Gastroesophageal sphincter (tissue), 4 donors: ENCODE results near the gene RPGR. TPM values are rescaled to one million over a fixed set of nuclear protein-coding genes. Genes with fewer than 3 reads are reported as not detected.

Experiments used
- ATAC-seq: fragments of 150-250 bp; one replicate; pipeline ENCODE4 v1.9.1; 2016; ENCODE audit warnings: mild to moderate bottlenecking, moderate library complexity
- H3K27ac ChIP-seq, 4 donors: fragments of 200-600 bp; sonication (generic) in 3 of 4; 1 replicate in 3 of 4; 2 replicates in 1 of 4; pipeline ENCODE4 v1.5.1; 2016 to 2019
- H3K27me3 ChIP-seq: fragments of 200-600 bp; sonication (generic); one replicate; pipeline ENCODE4 v1.5.1; 2019
- H3K36me3 ChIP-seq, 2 donors: fragments of 200-600 bp; sonication (generic); one replicate each; pipeline ENCODE4 v1.5.1; 2019; ENCODE audit warnings: control low read depth in 1 of 2
- H3K4me1 ChIP-seq, 3 donors: fragments of 200-600 bp; sonication (generic); 1 replicate in 2 of 3; 2 replicates in 1 of 3; pipeline ENCODE4 v1.5.1; 2016 to 2019; ENCODE audit warnings: control low read depth in 2 of 3
- H3K4me3 ChIP-seq, 2 donors: fragments of 200-600 bp; sonication (generic); one replicate each; pipeline ENCODE4 v1.5.1; 2019; ENCODE audit warnings: mild to moderate bottlenecking in 1 of 2, moderate library complexity in 1 of 2
- H3K9me3 ChIP-seq, 3 donors: fragments of 200-600 bp; sonication (generic); one replicate each; pipeline ENCODE4 v1.5.1; 2017 to 2019; ENCODE audit warnings: control low read depth in 2 of 3
- EP300 ChIP-seq: sonication (generic); formaldehyde crosslinking; IDR thresholded peaks from one replicate; pipeline ENCODE4 v1.6.1; 2017; ENCODE audit warnings: antibody characterized with exemption, mild to moderate bottlenecking
- POLR2A ChIP-seq, 2 donors: fragments of 450-650 bp; IDR thresholded peaks; one replicate each; pipeline ENCODE4 v1.6.1; 2017; ENCODE audit warnings: antibody characterized with exemption in 2 of 2, mild to moderate bottlenecking in 2 of 2, moderate library complexity in 1 of 2
- POLR2AphosphoS5 ChIP-seq: sonication (generic); formaldehyde crosslinking; IDR thresholded peaks from one replicate; pipeline ENCODE4 v1.6.1; 2017; ENCODE audit warnings: antibody characterized with exemption
- WGBS, 2 donors: methylation state at CpG; one replicate each; pipeline ENCODE4 v1.1.5; 2018; ENCODE audit warnings: low coverage in 1 of 2; 5-methylcytosine and 5-hydroxymethylcytosine counted together
- total RNA-seq, 4 donors: library from RNA; depleted of rRNA; stranded (reverse); fragments of >200 nt; gene quantifications; one replicate each; pipeline ENCODE4 v1.1.0, GENCODE V29; 2016
- TF ChIP-seq, protein P1 (sequence below), 4 experiments: fragments of 200-600 bp in 2 of 4; fragments of 450-650 bp in 2 of 4; sonication (generic) in 1 of 4; IDR thresholded peaks; one replicate each; pipeline ENCODE4 v1.5.1; 2017 to 2019; ENCODE audit warnings: antibody characterized with exemption in 4 of 4, mild to moderate bottlenecking in 2 of 4, moderate library complexity in 2 of 4

Gene RPGR
- total RNA-seq, 4 donors from 2014 or later = 12.7 to 25.4 (median 20.0) TPM

DNA sequence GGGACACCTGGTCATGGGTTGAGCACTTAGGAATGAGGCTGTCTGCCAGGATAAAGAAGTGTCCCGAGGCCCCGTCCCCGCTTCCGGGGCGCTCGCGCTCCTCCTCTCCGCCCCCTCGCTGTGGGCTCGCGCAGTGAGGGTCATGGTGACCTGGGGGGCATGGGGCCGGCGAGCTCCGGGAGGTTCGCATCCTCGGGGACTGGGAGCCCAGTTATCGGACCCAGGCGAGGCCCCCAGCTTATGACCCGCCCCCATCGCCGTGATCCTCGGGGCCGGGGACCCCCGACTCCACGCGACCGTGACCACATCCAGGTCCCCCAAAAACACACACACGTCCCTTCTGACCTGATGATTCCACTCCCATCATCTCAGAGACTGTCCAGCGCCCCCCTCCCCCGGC is 71.3 kb downstream of the RPGR start:
- Histone ChIP-seq H3K27ac (no peak overlapping the region), H3K4me1 (no peaks in the 10 kb centered on the region), H3K27me3 (no peaks in the 10 kb centered on the region), H3K9me3 (no peaks in the 10 kb centered on the region), H3K36me3 (no peaks in the 10 kb centered on the region), H3K4me3 (no peak overlapping the region)
- ATAC-seq = no peak
- TF ChIP-seq POLR2A (IDR thresholded peaks at IDR 0.05) = no peak
- TF ChIP-seq, protein P1, sequence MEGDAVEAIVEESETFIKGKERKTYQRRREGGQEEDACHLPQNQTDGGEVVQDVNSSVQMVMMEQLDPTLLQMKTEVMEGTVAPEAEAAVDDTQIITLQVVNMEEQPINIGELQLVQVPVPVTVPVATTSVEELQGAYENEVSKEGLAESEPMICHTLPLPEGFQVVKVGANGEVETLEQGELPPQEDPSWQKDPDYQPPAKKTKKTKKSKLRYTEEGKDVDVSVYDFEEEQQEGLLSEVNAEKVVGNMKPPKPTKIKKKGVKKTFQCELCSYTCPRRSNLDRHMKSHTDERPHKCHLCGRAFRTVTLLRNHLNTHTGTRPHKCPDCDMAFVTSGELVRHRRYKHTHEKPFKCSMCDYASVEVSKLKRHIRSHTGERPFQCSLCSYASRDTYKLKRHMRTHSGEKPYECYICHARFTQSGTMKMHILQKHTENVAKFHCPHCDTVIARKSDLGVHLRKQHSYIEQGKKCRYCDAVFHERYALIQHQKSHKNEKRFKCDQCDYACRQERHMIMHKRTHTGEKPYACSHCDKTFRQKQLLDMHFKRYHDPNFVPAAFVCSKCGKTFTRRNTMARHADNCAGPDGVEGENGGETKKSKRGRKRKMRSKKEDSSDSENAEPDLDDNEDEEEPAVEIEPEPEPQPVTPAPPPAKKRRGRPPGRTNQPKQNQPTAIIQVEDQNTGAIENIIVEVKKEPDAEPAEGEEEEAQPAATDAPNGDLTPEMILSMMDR (IDR thresholded peaks at IDR 0.05) = no peak
- no peak for TF ChIP-seq POLR2AphosphoS5
- WGBS, 2 donors = no CpG with 5 or more reads among the region's 30 CpGs

DNA sequence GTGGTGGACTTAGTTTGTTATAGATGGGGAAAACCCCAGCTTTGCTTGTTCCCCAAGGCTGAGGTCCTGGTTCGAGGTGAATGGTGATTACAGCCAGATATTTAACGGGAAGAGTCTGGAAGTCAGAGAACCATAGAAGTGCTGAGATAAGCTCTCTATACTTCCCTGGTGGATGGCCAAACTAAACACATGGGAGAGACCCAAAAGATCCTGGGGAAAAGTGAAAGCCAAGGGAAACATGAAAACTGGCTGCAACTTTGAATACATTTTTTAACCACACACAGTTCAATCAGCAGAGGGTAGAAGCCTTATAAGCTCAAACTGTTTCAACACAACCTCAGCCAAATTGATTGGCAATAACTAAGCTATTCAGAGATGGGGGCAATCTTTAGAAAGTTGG is 77.3 kb downstream of the RPGR start:
- H3K27ac ChIP-seq = no peak overlapping the region
- no peak for ATAC-seq

DNA sequence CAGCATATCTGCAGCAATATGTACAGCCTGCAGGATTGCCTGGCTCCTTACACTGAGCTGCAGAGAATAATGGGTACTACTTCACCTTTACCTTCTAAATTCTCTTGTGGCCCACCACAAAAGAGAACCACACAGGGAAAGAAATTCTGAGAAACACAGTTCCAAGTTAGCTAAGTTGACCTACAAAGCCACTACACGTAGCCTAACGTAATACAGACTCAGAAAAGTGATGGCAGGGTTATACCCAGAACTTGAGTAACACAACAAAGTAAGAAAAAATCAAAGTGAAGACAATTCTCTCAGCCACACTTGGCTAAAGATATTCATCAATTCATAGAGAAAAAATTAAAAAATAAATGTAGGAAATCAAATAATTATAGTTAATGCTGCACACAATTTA is 80.3 kb downstream of the RPGR start:
- no peaks in the 10 kb centered on the region for H3K9me3 ChIP-seq
- no peaks in the 10 kb centered on the region for H3K27me3 ChIP-seq
- H3K4me3 ChIP-seq = no peak overlapping the region
- no peak for ATAC-seq
- no peaks in the 10 kb centered on the region for H3K4me1 ChIP-seq
- WGBS, 2 donors = 80 to 85% methylated on average over 2 of the region's 2 CpGs
- H3K27ac ChIP-seq = no peak overlapping the region
- TF ChIP-seq POLR2A (IDR thresholded peaks at IDR 0.05) = no peak
- no peak for TF ChIP-seq POLR2AphosphoS5
- TF ChIP-seq EP300 = no peak
- TF ChIP-seq, protein P1 (IDR thresholded peaks at IDR 0.05) = no peak
- H3K36me3 ChIP-seq = no peaks in the 10 kb centered on the region

More for the DNA sequence above, 77.3 kb downstream of the RPGR start:
- no peaks in the 10 kb centered on the region for H3K36me3 ChIP-seq
- 45% methylated on average over 2 of the region's 2 CpGs; no CpG with 5 or more reads in 1 of the 2 donors for WGBS, 2 donors
- H3K4me1 ChIP-seq = no peaks in the 10 kb centered on the region
- TF ChIP-seq POLR2AphosphoS5 = no peak
- TF ChIP-seq POLR2A (IDR thresholded peaks at IDR 0.05) = no peak
- no peak for TF ChIP-seq EP300
- TF ChIP-seq, protein P1 (IDR thresholded peaks at IDR 0.05) = no peak
- H3K27me3 ChIP-seq = no peaks in the 10 kb centered on the region
- H3K9me3 ChIP-seq = no peaks in the 10 kb centered on the region
- no peak overlapping the region for H3K4me3 ChIP-seq

DNA sequence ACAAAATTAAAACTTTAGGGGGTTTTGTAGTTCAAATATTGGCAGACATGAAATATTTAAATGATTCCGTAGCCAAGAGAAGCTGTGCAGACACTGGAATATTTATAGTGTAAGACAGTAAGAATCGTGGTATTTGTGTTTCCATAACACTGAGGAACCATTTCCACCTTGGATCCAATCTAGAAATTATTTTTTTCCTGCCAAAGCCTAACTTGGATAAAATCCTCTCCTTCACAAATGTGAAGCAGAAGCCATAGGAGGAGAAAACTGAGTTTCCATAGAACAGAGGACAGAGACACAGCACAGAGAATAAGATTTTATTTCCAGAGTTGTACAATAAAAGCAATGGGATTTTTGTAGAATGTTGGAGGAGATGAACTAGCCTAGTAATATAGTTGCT is 86.8 kb downstream of the RPGR start:
- TF ChIP-seq POLR2A (IDR thresholded peaks at IDR 0.05) = no peak
- TF ChIP-seq, protein P1 (IDR thresholded peaks at IDR 0.05) = no peak
- TF ChIP-seq EP300 = no peak
- TF ChIP-seq POLR2AphosphoS5 = no peak
- ATAC-seq = no peak
- Histone ChIP-seq H3K4me1 (no peaks in the 10 kb centered on the region), H3K27ac (no peak overlapping the region), H3K36me3 (no peaks in the 10 kb centered on the region), H3K9me3 (no peaks in the 10 kb centered on the region), H3K4me3 (no peak overlapping the region), H3K27me3 (no peaks in the 10 kb centered on the region)
- 47 to 77% methylated on average over 2 of the region's 2 CpGs for WGBS, 2 donors

DNA sequence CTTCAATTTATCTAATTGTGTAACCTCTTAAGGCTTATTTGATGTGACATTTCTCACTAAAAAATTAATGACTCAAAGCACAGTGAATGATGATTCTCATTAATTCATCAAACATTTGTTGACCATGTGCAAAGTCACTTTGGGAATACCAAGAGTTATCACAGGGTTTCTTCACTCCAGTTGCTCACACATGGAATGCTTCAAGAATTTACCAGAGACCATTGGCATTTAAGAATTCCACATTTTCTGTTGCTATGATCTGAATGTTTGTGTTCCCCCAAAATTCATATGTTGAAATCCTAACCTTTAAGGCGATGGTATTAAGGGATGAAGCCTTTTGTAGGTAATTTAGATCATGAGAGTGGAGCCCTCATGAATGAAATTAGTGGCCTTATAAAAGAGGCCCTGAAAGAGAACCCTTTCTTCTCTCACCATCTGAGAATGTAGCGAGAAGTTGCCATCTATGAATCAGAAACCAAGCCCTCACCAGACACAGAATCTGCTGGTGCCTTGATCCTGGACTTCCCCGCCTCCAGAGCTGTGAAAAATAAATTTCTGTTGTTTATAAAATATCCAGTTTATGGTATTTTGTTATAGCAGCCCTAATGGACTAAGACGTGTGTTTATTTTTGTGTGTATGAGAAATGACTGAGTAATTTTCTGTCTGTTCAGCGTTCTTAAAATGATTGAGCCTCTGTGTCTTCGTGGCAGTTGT is 90.3 kb downstream of the RPGR start:
- no peaks in the 10 kb centered on the region for H3K36me3 ChIP-seq
- 68 to 89% methylated on average over 4 to 5 of the region's 6 CpGs for WGBS, 2 donors
- H3K9me3 ChIP-seq = no peaks in the 10 kb centered on the region
- TF ChIP-seq POLR2AphosphoS5 (no peak), EP300 (no peak), POLR2A (IDR thresholded peaks at IDR 0.05) (no peak)
- TF ChIP-seq, protein P1 (IDR thresholded peaks at IDR 0.05) = no peak
- H3K27ac ChIP-seq = no peak overlapping the region
- H3K4me1 ChIP-seq = peaks cover 0 to 14% (median 0%) of the 10 kb centered on the region in 3 donors
- no peaks in the 10 kb centered on the region for H3K27me3 ChIP-seq
- H3K4me3 ChIP-seq = no peak overlapping the region
- ATAC-seq = no peak
